Measurements from ENCODE around the gene KMT2A. TPM values are rescaled to one million over a fixed set of nuclear protein-coding genes. Genes with fewer than 3 reads are reported as not detected.

Gene KMT2A
- 10 to 100 TPM; 22.0 to 98.2 (median 79.8) TPM for total RNA-seq
- 1 to 10 TPM; 4.5 to 6.4 (median 5.3) TPM for polyA plus RNA-seq
- long read RNA-seq, donor 1, partial matches to known transcripts = 0 of 2 reads
- long read RNA-seq, donor 1, other reads (novel, unspliced or antisense) = 0 of 2 reads
- long read RNA-seq, donor 2, partial matches to known transcripts = 0 of 2 reads
- long read RNA-seq, donor 2, other reads (novel, unspliced or antisense) = 0 of 2 reads
- long read RNA-seq, donor 3, partial matches to known transcripts = 0 of 2 reads
- long read RNA-seq, donor 3, other reads (novel, unspliced or antisense) = 0 of 2 reads
- long read RNA-seq, donor 4 = 0 reads
- long read RNA-seq, donor 5, partial matches to known transcripts = 0 of 1 reads
- long read RNA-seq, donor 5, other reads (novel, unspliced or antisense) = 0 of 1 reads
- long read RNA-seq, donor 6, transcript KMT2A-204 (5 exons, 857 nt) = major isoform, 5 of 6 reads
- long read RNA-seq, donor 6, partial matches to known transcripts = 0 of 6 reads
- long read RNA-seq, donor 6, other reads (novel, unspliced or antisense) = 0 of 6 reads
- long read RNA-seq, donor 7, partial matches to known transcripts = 8 of 12 reads
- long read RNA-seq, donor 7, other reads (novel, unspliced or antisense) = 0 of 12 reads
- long read RNA-seq, donor 8, partial matches to known transcripts = 0 of 4 reads
- long read RNA-seq, donor 8, other reads (novel, unspliced or antisense) = 0 of 4 reads
- long read RNA-seq, donor 9, partial matches to known transcripts = 0 of 9 reads
- long read RNA-seq, donor 9, other reads (novel, unspliced or antisense) = 0 of 9 reads
- long read RNA-seq, donor 10 = 0 reads

DNA sequence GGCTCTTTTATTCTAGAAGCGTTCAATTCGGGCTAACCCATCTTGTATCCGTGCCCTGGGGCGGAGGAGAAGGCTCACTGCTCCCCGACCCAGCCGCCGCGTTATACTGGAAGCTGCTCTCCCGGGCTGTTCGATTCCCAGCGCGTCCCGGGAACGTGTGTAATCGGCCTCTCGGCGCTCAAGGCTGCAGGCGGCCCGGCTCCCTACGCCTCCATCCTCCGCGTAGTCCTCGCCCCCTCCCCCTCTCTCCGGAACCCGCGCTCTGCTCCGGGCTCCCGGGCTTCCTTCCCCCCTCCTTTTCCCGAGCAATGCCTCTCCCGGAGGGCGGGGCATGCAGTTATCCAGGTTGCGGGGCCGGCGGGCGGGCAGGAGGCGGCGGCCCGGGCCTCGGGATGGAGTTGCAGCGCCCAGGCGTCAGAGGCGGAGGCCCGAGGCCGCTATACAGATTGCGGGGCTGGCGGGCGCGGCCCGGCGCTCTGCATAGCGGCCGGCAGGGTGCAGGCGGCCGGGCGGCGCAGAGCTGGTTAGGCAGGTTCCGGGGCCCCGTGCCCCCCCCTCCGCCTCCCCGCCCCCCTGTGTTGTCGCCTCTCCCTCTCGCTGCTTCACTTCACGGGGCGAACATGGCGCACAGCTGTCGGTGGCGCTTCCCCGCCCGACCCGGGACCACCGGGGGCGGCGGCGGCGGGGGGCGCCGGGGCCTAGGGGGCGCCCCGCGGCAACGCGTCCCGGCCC is at the start of gene KMT2A:
TSS of gene KMT2A (plus strand) at position 600 of the 732 bp plus-strand sequence. CDS start at position 621, 21 bp downstream.
- Histone ChIP-seq H3K27me3 (no peaks in the 10 kb centered on the region), H3K27ac (peak within 1 kb of the TSS; percentile 75 to 96 (median 93)), H3K9me3 (no peaks in the 10 kb centered on the region), H3K4me1 (peaks cover 22 to 62% (median 57%) of the 10 kb centered on the region in 4 donors), H3K36me3 (no peaks in the 10 kb centered on the region), H3K4me3 (peak within 1 kb of the TSS; percentile 92 to 100 (median 98))
- intact Hi-C loops (cut with DNase I; ENCODE audit: low total_unique reads) = no loop called here
- no peak for TF ChIP-seq POLR2A (IDR thresholded peaks at IDR 0.05)
- TF ChIP-seq, protein P1, sequence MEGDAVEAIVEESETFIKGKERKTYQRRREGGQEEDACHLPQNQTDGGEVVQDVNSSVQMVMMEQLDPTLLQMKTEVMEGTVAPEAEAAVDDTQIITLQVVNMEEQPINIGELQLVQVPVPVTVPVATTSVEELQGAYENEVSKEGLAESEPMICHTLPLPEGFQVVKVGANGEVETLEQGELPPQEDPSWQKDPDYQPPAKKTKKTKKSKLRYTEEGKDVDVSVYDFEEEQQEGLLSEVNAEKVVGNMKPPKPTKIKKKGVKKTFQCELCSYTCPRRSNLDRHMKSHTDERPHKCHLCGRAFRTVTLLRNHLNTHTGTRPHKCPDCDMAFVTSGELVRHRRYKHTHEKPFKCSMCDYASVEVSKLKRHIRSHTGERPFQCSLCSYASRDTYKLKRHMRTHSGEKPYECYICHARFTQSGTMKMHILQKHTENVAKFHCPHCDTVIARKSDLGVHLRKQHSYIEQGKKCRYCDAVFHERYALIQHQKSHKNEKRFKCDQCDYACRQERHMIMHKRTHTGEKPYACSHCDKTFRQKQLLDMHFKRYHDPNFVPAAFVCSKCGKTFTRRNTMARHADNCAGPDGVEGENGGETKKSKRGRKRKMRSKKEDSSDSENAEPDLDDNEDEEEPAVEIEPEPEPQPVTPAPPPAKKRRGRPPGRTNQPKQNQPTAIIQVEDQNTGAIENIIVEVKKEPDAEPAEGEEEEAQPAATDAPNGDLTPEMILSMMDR (IDR thresholded peaks at IDR 0.05) = peak in 3 of 7 experiments; percentile 22 to 88 (median 52)
- peak in 1 of 3 donors; percentile 46 for TF ChIP-seq POLR2AphosphoS5 (IDR thresholded peaks at IDR 0.05)
- no peak for TF ChIP-seq EP300 (IDR thresholded peaks at IDR 0.05)
- WGBS, 5 donors = 0 to 1% (median 1%) methylated on average over 12 to 83 of the region's 83 CpGs
- peak; percentile 97 to 99 for DNase-seq

DNA sequence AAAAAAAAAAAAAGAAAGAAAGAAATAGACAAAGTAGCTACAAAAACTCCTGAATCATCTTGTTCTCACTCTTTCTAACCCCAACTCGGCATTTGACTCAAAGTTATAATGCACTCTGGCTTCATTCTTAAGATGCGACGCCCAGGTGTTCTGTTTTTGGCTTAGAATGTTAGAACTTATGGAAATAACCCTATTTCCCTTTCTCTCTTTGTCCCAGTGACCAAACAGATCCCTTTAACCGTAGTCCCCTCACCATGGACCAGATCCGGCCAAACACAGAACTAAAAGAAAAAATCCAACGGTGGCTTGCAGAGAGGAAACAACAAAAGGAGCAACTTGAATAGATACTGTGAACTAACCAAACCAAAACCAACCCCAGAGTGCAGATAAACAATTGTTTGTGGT is 40.2 kb upstream of the KMT2A start:
- peak overlapping the region in 2 of 5 donors; percentile 7 to 25 for H3K27ac ChIP-seq
- H3K9me3 ChIP-seq = no peaks in the 10 kb centered on the region
- no peak overlapping the region for H3K4me3 ChIP-seq
- intact Hi-C loops (cut with DNase I; ENCODE audit: low total_unique reads) = no loop called here
- H3K4me1 ChIP-seq = peaks cover 0 to 12% (median 6%) of the 10 kb centered on the region in 4 donors
- peaks cover 48 to 86% (median 80%) of the 10 kb centered on the region in 4 donors for H3K36me3 ChIP-seq
- H3K27me3 ChIP-seq = no peaks in the 10 kb centered on the region
- TF ChIP-seq, protein P1 (IDR thresholded peaks at IDR 0.05) = no peak
- TF ChIP-seq POLR2AphosphoS5 (IDR thresholded peaks at IDR 0.05) = no peak
- no peak for TF ChIP-seq EP300 (IDR thresholded peaks at IDR 0.05)
- no peak for TF ChIP-seq POLR2A (IDR thresholded peaks at IDR 0.05)
- 75 to 91% (median 82%) methylated on average over 6 of the region's 6 CpGs for WGBS, 5 donors
- no peak for DNase-seq

DNA sequence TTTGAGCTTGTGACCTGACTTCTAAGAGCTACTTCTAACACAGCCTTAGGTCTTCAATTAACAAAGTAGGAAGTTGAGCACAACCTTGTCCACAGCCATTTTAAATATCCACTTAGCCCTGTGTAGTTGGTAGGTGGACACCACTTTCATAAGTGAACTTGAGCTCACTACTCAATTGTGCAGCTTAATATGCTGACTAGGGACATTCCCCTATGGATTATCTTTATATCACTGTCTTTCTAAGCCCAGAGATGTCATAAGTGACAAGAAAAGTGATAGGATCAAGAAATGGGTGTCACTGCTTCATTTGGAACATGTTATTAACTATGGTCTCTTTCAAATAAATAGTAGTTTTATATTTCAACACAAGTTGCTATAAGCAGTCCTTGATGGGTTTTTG is 38.8 kb upstream of the KMT2A start:
- Histone ChIP-seq H3K9me3 (no peaks in the 10 kb centered on the region), H3K27me3 (no peaks in the 10 kb centered on the region), H3K36me3 (peaks cover 39 to 73% (median 67%) of the 10 kb centered on the region in 4 donors), H3K27ac (no peak overlapping the region), H3K4me3 (no peak overlapping the region), H3K4me1 (peaks cover 2 to 19% (median 9%) of the 10 kb centered on the region in 4 donors)
- intact Hi-C loops (cut with DNase I; ENCODE audit: low total_unique reads) = no loop called here
- TF ChIP-seq POLR2AphosphoS5 (IDR thresholded peaks at IDR 0.05) (no peak), POLR2A (IDR thresholded peaks at IDR 0.05) (no peak), EP300 (IDR thresholded peaks at IDR 0.05) (no peak)
- TF ChIP-seq, protein P1 (IDR thresholded peaks at IDR 0.05) = no peak
- no peak for DNase-seq
